Anterior cingulate cortex (tissue), 58 donors: Measurements from ENCODE around the gene BRWD1.

Experiments used
- DNase-seq, 58 donors: peaks; one replicate each; lab custom pipeline; 2025; lab: John Stamatoyannopoulos, UW

The BRWD1 gene

DNA sequence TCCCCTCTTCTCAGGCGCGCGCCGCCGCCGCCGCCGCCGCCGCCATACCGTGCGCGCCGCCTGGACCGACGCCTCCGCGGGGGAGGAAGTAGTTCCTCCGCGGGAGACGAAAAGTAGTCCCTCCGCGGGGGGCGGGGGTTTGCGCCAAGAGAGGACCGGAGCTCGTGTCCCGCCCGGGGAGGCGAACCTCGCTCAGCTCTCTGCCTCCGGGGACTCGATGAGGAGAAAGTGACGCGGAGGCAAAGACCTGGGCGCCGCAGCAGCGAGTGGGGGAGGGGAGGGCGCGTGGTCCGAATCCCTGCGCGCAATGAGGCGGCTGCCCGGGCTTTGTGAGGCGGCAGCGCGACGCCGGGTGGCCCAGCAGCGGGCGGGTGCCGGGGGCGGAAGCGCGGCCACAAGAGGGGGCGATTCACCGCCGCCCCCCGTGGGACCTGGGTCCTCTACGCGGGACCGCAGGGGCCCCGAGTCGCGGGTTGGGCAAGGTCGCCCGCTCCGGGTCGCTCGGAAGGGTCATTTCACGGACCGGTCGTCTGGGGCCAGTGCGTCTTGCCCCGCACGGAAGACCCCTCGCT lies at the start of gene BRWD1:
BRWD1 (minus strand) TSS at position 62 of the 572 bp plus-strand sequence. CDS start 141 bp downstream, outside the sequence.
- DNase-seq: peak in 57 of 58 donors; percentile 23 to 94 (median 74)

DNA sequence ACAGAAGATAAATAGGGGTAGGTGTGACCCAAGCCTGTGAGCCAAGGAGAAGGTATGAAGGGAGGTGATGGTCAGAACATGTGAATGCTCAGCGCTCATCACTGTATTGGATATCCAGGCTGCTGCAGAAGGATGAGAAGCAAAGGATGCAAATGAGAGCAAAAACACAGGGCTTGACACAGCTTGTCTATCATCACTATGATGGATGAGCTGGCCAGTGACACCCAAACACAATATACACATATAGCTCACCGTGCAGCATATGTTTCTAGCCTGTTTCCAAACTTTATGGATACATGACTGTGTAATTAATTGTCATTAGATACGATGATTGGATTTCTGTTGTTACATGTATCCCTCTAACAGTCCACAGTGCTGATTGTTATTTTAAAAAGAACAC lies 49.3 kb upstream of the BRWD1 start:
- no peak for DNase-seq

DNA sequence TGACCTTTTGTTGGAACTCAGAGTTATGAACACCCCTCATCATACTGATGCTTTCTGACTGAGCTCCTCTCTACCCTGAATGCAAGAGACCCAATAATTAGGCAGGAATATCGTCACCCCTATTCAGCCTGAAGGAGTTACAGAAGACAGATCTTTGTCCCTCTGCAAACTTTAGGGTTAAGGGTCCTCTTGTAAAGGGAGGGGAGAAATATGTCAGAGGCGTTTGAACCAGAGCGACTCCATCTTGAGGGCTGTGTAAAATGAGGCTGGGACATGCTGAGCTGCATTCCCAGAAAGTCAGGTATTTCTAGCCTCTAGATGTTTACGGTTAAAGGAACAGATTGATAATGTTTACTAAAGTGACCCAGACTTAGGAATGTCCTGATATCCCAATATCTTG lies 46.0 kb upstream of the BRWD1 start:
- no peak for DNase-seq

DNA sequence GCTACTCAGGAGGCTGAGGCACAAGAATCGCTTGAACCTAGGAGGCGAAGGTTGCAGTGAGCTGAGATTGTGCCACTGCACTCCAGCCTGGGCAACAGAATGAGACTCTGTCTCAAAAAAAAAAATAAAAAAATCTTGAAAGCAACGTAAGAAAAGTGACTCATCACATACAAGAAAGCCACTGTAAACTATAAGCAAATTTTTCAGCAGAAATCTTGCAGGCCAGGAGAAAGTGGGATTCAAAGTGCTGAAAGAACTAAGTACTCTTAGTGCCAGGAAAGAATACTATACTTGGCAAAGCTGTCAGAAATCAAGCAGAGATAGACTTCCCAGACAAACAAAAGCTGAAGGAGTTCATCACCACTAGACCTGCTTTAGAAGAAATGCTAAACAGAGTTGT lies 39.9 kb upstream of the BRWD1 start:
- DNase-seq: no peak

DNA sequence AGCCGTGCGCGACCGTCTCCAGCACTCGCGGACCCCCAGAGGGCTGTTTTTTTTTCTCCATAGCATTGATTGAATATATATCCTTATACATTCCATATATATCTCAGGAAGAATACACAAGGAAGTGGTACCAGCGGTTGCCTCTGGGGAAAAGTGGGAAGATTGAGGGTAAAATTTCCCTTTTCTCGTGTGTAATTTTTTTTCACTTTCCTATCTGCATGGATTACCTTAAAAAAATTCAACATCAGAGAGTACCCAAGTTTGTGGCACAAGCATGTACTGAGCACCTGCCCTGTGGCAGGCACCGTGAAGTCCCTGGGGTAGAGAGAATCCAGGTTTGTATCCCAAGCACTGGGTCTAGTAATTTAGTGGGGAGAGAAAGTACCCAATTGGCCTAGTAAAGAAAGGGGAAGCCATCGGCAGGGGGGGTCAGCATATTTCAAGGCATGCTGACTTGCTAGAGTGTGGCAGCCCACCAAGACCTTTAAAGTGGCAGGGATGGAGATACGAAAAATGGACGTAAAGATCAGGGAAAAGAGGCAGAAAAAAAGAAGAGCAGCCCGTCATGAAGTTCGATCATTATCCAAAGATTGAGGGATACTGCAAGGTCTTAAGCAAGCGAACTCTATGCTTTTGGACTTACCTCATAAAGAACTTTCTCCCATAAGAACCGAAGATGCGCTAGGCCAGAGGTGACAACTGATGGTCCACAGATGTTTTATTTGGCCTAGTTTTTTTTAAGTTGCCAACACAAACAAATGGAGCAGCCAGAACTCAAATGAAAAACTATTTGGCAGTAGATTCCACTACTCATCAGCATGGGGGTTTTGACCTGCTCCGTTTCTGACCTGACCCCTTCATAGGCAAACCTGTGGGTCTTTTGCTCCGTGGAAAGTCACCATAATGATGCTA lies 36.9 kb upstream of the BRWD1 start:
- peak in 1 of 58 donors; percentile 0 for DNase-seq

DNA sequence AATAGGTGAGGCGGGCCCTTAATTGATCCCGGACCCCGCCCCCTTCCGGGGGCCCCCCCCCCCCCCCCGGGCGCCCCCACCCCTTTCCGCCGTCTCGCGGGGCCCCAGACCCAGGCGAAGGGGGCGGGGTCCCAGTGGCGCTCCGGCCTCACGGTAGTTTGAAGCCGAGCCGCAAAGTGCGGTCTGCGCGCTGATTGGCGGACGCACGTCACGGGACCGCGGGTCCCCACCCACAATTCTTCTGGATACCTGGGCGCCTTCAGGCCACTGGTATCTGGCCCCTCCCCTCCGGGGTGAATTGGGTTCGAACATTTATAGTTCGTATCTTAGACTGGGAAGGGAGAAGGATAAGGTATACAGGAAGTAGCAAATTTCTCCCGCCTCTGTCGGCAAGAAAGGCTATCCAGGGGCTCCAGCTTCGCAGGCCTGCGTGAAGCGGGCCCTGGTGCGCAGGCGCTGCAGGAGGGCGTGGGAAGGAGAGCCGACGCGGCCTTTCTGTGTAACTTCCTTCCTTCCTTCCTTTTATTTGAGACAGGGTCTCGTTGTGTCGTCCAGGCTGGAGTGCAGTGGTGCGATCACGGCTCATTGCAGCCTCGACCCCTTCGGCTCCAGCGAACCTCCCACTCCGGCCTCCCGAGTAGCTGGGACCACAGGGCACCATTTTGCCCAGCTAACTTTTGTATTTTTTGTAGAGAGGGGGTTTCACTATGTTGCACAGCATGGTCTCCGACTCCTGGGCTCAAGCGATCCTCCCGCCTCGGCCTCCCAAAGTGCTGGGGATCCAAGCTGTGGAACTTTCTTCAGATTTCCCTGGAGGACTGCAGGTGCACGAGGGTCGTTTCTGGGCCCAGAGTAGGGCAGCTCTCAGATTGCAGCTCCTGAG lies 36.0 kb upstream of the BRWD1 start:
- peak; percentile 59 to 97 (median 92) for DNase-seq

DNA sequence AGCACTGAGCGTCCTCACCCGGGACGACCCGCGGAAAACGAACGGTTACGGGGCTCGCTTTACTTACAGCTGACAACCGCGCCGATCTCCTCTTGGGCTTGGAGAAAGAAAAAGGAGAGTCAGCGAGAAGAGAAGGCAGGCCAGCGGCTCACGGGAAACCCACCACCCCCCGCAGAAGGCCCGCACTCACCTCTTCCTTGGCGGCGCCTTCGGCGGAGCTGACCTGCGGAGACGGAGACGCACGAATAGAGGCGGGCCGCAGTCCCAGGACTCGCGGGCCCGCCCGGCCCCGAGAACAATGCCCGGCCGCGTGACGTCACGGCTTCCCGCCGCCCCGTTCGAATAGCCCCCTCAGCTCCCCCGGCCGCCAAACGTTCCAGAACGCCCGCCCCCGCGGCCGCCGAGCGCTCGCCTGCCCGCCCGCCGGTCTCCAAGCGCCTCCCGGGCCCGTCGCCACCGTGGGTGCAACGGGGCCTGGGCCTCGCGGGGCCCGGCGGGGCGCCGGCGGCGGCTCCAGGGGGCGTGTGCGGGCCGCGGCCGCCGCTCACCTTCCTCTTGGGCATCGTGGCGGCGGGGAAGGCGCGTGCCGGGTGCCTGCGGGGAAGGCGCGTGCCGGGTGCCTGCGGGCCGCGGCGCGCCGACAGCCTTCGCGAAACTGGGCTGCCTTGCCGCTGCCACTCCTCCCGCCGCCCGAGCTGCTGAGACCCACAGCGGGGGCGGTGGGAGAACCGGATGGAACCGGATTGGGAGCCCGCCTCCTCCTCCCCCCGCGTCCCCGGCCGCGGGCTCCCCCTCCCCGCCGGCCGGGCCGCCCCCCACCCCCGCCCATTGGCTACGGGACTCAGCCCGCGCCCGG lies 35.2 kb upstream of the BRWD1 start, which contains the start of gene HMGN1:
HMGN1 (minus strand) TSS at position 734 of the 856 bp plus-strand sequence; CDS start at position 563, 171 bp downstream.
- peak in 56 of 58 donors; percentile 25 to 92 (median 86) for DNase-seq

DNA sequence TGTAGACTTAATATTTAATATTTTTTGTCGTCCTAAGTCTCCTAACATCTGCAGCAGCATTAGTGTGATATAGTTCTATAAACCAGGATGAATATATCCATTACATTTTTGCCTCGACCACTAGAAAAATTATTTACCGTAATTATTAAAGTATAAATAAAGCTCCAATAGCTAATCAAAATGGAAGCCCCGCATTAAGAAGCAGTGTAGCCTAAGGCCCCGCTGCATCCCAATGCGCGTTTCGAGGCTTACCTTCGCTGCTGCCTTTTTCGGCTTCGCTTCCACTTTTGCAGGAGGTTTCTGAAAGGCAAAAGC lies 34.6 kb upstream of the BRWD1 start:
- DNase-seq: no peak

DNA sequence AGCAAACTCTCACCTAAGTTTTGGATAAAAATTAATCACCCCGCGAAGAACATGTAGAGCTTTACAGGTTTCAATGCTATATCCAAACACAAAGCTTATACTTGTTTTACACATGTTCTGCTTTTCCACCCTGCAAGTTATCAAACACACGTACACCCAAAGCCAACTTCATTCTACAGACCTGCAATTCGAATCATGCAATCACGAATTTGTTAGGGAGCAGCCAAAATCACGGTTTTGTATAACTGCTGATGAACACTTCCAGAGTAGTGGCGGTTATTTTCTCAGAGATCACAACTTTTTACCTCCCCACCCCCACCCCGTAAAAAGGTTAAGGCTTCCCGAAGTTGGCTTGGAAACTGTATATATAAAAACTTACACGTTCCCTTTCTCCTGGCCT lies 34.1 kb upstream of the BRWD1 start:
- no peak for DNase-seq

DNA sequence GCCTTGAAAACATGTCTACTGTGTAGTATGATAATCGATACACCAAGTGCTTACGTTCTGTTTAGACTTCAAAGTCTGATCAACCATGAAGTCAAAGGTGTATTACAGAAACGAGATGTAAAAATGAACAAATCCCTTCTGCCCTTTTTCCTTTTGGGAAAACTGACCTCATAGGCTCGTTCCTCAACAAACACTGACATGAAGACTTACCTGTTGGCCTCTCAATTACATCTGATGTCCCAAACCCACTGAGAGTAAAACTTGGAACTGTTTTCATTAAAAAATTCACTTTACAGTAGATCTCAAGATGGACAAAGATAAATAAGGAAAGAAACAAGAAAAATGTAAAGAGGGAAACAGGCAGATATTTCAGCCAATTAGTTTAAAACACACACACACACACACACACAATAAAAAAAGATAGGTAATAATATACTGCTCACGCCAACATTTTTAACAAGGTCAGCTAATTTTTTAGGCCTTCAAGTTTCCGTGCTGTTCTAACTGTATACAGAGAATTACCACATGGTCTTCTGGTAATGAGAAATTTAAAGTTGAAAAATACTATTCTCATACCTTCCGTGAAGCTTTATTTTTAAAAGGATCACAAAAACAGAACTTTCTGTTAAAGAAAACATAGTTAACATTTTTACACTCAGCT lies 33.4 kb upstream of the BRWD1 start:
- no peak for DNase-seq

DNA sequence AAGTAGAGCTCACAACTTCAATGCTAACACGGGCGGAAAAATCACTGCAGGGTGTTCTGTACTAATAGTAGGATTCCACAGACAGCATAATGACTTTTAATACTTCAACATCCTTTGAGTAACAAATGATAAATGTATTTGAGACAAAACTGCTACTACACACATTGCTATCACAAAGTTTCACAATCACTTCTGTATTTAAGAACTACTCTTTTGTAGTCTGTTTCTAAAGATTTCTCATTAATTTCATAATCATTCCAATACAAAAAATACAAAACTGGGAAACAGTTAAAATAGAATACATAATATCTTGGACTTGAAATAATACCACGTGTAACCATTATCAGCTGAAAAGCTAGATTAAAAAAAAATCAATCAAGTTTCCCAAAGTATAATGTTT lies 32.8 kb upstream of the BRWD1 start:
- DNase-seq: no peak

DNA sequence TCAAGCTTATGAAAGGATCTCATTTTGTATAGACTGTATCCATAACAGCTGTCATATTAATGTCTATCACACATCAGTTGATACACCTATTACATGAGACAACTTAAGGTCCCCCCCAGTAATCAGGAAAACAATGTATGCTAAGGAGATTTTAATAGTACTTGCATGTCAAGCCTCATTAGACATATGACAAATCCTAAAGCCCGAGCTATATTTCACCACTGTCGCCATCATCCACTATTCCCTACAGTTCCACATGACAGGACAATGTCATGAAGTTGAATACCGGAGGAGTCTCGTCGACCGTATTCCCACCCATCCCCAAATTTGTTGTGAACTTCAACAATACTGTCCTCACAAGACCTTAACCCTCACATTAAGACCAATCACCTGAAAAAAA lies 32.0 kb upstream of the BRWD1 start:
- no peak for DNase-seq

DNA sequence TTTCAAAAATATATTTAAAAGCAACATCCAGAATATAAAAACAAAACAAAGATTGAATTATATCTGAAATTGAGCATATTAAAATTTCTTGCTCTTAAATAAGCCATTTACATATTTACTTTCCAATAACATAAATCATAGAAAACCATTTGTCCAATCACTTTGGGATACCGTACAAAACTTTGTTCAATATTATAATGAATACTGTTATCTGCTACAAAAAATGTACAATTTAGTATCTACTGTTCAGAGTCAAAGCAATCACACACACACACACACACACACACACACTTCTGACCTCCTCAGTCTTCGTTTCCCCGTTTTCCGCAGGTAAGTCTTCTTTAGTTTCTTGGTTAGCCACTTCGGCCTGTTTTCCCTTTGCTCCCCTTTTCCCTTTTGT lies 31.4 kb upstream of the BRWD1 start:
- no peak for DNase-seq

DNA sequence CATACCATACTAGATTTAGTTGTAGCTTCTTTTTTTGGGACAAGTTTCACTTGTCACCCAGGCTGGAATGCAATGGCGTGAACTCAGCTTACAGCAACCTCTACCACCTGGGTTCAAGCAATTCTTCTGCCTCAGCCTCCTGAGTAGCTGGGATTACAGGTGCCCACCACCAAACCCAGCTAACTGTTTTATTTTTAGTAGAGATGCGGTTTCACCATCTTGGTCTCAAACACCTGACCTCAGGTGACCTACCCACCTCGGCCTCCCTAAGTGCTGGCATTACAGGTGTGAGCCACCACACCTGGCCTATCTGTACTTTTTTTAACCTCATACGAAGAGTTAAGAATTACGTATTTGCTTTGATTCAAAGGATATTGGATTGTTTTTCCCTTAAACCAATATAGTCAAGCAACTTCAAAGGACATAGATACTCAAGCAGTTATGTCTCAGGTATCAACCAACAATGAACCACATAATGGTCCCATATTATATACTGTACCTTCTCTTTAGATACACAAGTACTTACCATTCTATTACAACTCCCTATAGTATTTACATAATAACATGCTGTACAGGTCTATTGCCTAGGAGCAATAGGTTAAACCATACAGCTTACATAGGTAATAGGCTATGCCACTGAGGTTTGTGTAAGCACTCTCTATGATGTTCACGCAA lies 28.0 kb upstream of the BRWD1 start:
- no peak for DNase-seq

DNA sequence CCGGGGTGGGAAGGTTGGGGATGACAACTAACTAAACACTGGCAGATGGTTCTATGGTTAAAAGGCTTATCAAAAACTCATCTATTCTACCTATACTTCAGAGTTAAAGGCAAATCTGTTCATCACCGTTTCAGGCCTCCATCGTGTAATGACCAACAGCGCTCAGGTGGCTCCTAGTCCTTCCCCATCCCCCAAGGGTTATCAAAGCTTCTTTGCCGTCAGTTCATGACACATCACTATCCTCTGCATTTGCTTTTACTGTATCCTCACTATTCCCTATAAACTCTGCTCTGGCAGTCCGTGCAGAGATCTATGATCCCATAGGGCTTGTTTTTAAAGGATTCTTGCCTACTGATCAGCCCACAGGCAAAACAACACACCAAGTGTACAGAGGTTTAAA lies 27.3 kb upstream of the BRWD1 start:
- DNase-seq: no peak

DNA sequence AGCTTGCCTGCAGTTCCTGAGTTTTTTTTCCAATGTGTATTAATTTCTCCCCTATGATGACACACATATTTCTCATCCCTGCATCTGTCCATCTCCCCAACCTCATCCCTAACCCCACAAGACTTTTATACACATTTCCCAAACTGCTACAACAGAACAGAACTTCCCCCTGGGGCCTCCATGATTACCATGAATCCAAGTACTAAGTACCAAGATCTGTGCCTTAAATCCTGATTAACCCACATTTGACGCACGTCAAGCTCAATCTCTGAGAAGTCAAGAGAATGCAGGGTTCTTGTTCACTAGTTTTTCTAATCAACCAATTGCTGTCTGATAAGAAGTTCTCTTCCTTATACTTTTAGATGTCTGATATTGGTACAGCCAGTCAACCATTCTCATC lies 25.8 kb upstream of the BRWD1 start:
- no peak for DNase-seq

DNA sequence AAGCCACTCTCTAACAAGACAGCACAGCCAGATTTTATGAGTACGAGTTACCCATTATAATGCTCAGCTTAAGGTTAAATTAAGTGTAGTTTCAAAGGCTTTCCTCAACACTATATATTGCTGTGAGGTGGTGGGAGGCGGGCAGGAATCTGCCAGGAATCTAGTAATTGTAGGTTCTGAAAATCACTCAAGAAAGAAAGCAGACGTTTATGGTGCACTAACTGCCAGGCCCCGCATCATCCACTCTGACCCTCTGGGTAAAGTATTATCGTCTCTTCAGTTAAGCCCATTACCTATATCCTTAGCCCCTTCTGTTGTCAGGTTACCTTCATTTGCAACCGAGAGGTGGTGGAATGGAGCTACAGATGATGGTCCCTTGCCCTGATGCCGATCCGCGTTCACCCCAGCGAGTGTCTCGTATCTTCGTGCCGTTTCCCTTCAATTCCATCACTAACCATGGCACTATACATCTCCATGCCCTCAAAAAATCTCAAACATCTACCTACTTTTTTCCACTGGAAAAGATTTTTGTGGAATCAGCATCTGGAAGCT lies 23.1 kb upstream of the BRWD1 start:
- DNase-seq: no peak

DNA sequence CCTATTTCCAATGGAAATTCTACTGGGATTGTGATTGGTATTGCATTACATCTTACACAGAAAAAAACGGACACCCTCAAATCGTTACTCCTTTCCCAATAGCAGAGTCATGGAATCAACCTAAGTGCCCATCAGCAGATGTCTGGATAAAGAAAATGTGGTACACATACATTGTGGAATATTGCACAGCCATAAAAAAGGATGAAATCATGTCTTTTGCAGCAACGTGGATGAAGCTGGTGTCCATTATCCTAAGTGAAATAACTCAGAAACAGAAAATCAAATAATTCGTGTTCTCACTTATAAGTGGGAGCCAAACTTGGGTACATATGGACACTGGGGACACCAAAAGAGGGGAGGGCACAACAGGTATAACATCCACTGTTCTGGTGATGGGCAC lies 21.2 kb upstream of the BRWD1 start:
- DNase-seq: no peak

DNA sequence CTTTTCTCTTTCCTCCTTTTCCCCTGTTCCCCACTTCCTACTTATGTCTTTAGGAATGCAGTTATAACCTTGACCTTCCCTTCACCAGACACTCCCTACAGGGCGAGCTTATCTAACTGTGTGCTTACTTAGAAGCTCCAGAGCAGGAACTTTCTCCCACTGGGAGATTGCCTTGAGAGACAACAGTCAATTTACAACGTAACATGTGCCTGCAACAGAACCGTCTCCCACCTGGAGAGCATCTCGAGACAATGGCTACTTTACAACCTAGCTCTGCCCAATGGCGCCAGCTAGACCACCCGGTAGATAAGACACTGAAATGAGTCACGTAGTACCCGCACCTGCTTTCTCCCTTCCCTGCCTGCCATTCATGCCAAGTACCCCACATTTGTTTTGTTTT lies 18.7 kb upstream of the BRWD1 start:
- DNase-seq: no peak
